Cerebellar nuclear complex (tissue), 1 donor: ENCODE data around the gene DXO.
"Not testable (repeated sequence)": the region's sequence is repeated elsewhere in the genome, so short reads cannot be mapped to it uniquely, and the experiment has no call there.

Source experiments
- DNase-seq, 2 experiments: peaks; one replicate each; lab custom pipeline; 2025; lab: John Stamatoyannopoulos, UW

The DXO gene

DNA sequence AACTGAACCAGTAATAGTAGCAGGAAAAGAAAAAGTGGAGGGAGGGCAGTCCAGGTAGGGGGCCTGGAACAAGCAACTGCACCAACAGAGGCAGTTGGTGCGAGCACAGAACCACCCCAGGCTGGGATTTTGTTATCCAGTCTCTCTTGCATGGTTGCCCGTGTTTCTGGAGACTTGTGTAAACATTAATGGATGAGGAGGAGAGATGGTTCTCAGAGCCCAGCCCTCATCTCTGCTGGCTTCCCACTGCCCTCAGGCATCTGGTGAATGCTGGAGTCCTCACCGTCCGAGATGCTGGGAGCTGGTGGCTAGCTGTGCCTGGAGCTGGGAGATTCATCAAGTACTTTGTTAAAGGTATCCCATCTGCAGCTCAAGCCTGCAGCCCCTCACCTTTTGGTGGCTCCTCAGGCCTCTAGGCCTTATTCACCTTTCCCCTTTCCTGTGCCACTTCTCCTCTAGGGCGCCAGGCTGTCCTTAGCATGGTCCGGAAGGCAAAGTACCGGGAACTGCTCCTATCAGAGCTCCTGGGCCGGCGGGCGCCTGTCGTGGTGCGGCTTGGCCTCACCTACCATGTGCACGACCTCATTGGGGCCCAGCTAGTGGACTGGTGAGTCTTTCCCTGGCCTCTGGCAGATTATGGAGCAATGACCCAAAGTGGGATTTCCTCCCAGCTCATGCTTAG, 8.4 kb upstream of the DXO start:
- not testable (repeated sequence) for DNase-seq

- no peak for DNase-seq
These were observed 7.4 kb upstream of the DXO start for GRCh38 chr6:31979238-31979898.

DNA sequence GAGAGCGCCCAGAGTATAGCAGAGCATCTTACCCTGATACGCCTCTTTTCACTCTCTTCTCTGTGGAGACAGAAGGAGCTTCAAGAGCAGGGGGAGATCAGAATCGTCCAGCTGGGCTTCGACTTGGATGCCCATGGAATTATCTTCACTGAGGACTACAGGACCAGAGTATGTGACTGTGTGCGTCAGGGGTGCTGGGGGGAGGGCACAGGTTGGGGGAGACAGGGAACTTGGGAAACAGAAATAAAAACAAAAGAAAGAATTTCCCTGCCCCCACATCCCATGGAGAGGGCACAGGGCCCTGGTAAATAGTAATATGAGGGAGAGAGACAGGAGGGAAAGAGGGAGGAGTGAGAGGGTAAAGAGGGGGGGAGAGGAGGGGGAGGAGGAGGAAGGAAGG, 6.9 kb upstream of the DXO start:
- no peak for DNase-seq

DNA sequence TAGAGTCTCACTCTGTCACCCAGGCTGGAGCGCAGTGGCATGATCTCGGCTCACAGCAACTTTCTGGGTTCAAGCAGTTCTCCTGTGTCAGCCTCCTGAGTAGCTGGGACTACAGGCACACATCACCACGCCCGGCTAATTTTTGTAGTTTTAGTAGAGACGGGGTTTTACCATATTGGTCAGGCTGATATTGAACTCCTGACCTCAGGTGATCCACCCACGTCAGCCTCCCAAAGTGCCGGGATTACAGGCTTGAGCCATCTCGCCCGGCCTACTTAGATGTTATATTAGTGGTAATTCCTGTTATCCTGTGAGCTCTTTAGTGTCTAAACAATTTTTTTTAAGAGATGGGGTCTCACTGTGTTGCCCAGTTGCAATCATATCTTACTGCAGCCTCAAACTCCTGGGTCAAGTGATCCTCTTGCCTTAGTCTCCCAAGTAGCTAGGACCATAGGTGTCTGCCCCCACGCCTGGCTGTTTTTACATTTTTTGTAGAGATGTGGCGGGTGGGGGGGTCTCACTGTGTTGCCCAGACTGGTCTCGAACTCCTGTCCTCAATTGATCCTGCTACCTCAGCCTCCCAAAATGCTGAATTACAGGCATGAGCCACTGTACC, 6.0 kb upstream of the DXO start:
- no peak for DNase-seq

DNA sequence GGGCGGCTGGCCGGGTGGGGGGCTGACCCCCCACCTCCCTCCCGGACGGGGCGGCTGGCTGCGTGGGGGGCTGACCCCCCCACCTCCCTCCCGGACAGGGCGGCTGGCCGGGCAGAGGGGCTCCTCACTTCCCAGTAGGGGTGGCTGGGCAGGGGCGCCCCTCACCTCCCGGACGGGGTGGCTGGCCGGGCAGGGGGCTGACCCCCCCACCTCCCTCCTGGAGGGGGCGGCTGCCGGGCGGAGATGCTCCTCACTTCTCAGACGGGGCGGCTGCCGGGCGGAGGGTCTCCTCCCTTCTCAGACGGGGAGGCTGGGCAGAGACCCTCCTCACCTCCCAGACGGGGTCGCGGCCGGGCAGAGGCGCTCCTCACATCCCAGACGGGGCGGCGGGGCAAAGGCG, 4.1 kb upstream of the DXO start:
- not testable (repeated sequence) for DNase-seq

GRCh38 chr6:31972709-31973350, 892 bp upstream of the DXO start:
- no peak for DNase-seq

DNA sequence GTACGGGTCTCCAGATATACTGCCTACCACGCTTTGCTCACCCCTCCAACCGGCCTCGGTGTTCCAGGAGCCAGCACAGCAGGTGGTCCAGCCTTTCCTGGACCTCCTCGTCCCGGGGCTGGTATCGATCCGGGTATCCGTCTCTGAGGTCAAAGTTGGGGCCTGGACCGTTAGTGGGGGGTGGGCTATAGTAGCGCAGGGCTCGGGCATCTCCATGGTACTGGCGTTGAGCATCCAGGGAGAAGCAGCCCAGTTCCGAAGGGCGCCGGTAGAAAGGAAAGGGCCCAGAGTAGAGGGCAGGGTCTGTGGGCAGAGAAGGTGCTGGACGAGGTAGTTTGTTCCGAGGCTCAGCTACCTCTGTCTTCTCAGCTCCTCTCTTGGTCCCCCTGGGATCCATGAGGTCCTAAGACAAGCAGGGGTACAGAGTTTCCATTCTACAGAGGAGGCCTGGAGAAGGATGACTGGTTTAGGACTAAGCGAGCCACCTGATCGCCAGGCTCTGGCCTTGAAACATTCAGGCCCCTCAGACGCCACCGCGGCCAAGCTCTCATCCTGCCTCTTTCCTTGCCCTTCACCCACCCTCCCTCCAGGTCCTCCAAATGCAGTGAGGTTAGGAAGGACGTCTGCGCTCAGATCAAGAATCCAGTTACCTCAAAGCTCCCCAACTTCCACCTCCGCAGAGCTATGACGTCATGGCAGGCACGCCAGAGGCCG, 502 bp downstream of the DXO start:
- no peak for DNase-seq

DNA sequence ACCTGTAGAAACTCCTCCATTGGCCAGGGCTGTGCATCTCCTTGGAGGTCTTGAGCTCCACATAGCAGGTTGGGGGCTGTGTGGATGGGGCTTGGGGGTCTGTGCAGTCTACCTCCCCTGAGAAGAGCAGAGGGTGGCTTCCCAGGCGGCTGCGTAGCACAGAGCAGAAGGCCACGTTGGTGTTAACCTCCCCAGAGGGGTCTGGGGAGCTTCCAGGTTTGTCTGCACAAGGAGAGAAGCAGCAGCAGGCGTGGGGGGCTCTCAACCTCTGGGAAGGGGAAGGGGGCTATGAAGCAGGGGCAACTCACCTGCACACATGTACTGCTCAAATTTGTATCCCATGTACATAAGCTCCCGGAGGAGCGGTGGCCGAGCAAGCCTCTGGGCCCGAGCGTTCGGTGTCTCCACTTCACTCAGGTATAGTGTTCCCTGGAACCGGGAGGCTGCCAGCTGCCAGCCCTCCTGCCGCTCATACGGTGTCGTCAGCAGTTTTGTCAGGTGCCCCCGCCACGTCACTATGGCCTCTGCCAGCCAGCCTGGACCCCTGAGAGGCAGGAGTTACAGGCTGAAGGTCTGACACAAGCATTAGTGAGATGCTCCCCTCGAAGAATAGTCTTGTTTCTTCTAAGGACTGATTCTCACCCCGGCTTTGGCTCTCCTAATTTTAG, 1.2 kb downstream of the DXO start:
- DNase-seq = no peak

GRCh38 chr6:31969712-31970603, 2.0 kb downstream of the DXO start:
- DNase-seq = no peak

- no peak for DNase-seq
These were observed 2.9 kb downstream of the DXO start for GRCh38 chr6:31968791-31969711.

- DNase-seq = no peak
These were observed 3.6 kb downstream of the DXO start for GRCh38 chr6:31968326-31968725.

DNA sequence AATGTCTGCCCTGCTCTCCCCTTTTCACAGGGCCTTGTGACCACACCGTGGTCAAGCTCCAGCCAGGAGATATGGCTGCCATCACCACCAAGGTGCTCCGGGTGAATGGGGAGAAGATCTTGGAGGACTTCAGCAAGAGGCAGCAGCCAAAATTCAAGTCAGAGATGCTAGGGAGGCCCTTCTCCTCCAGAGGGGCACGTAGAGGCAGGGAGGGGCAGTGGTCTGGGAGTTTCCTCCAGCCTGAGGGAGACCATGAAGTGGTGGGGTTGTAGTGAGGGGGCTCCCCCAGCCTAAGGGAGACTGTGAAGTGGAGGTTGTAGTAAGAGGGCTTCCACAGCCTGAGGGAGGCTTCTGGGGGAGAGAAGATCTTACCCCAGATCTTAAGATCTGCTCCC, 4.0 kb downstream of the DXO start:
- DNase-seq = no peak

GRCh38 chr6:31966997-31967925, 4.7 kb downstream of the DXO start:
- no peak for DNase-seq

- no peak for DNase-seq
These were observed 5.4 kb downstream of the DXO start for GRCh38 chr6:31966506-31966905.

DNA sequence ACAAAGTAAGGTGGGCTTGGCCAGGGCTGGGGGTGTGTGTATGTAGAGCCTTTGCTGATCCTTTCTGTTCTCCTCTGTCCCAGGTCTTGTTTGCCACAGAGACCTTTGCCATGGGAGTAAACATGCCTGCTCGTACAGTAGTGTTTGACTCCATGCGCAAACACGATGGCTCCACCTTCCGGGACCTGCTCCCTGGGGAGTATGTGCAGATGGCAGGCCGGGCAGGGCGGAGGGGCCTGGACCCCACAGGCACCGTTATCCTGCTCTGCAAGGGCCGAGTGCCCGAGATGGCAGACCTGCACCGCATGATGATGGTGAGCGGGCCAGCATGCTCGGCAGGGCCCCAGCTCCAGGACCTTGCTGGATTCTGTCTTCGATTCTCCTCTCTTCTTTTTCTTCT, 6.2 kb downstream of the DXO start:
- DNase-seq = no peak

GRCh38 chr6:31963921-31964320, 8.0 kb downstream of the DXO start:
- no peak for DNase-seq

DNA sequence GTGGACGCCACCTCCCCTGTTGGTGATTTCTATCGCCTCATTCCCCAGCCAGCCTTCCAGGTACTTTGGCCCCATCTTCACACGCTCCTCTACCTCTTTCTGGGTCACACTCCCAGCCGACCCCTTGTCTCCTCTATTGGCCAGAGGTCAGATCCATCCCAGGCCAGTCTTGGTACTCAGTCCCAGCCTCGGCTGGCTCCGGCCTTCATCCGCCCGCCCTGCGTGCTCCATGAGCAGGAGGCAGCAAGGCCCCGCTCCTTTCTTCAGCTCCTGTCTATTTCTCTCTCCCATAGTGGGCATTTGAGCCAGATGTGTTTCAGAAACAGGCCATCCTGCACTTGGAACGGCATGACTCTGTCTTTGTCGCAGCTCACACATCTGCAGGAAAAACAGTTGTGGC, 10.3 kb downstream of the DXO start:
- no peak for DNase-seq
